ENCODE results near the gene DLG5.

Gene DLG5

GRCh38 chr10:77915319-77916105 lies 11.0 kb downstream of the DLG5 start:
- no peak for DNase-seq (ENCODE audit: low read depth in 2 of 2, low spot score in 1 of 2)

GRCh38 chr10:77913090-77913489 lies 13.5 kb downstream of the DLG5 start:
- DNase-seq (ENCODE audit: low read depth in 2 of 2, low spot score in 1 of 2) = no peak

- no peak for DNase-seq (ENCODE audit: low read depth in 2 of 2, low spot score in 1 of 2)
These were observed 14.0 kb downstream of the DLG5 start for GRCh38 chr10:77912576-77912975.

GRCh38 chr10:77911535-77912123 lies 14.9 kb downstream of the DLG5 start:
- no peak for DNase-seq (ENCODE audit: low read depth in 2 of 2, low spot score in 1 of 2)

GRCh38 chr10:77910524-77911145 lies 15.9 kb downstream of the DLG5 start:
- no peak for DNase-seq (ENCODE audit: low read depth in 2 of 2, low spot score in 1 of 2)

- no peak for DNase-seq (ENCODE audit: low read depth in 2 of 2, low spot score in 1 of 2)
These were observed 16.7 kb downstream of the DLG5 start for GRCh38 chr10:77909749-77910375.

GRCh38 chr10:77909021-77909748 lies 17.4 kb downstream of the DLG5 start:
- no peak for DNase-seq (ENCODE audit: low read depth in 2 of 2, low spot score in 1 of 2)

GRCh38 chr10:77907900-77908717 lies 18.4 kb downstream of the DLG5 start:
- no peak for DNase-seq (ENCODE audit: low read depth in 2 of 2, low spot score in 1 of 2)

GRCh38 chr10:77907462-77907861 lies 19.1 kb downstream of the DLG5 start:
- DNase-seq (ENCODE audit: low read depth in 2 of 2, low spot score in 1 of 2) = no peak

- no peak for DNase-seq (ENCODE audit: low read depth in 2 of 2, low spot score in 1 of 2)
These were observed 19.6 kb downstream of the DLG5 start for GRCh38 chr10:77906951-77907421.

- no peak for DNase-seq (ENCODE audit: low read depth in 2 of 2, low spot score in 1 of 2)
These were observed 20.8 kb downstream of the DLG5 start for GRCh38 chr10:77905781-77906180.

- no peak for DNase-seq (ENCODE audit: low read depth in 2 of 2, low spot score in 1 of 2)
These were observed 21.3 kb downstream of the DLG5 start for GRCh38 chr10:77905086-77905748.

- no peak for DNase-seq (ENCODE audit: low read depth in 2 of 2, low spot score in 1 of 2)
These were observed 22.3 kb downstream of the DLG5 start for GRCh38 chr10:77904100-77904840.

- DNase-seq (ENCODE audit: low read depth in 2 of 2, low spot score in 1 of 2) = no peak
These were observed 24.4 kb downstream of the DLG5 start for GRCh38 chr10:77902159-77902558.

- no peak for DNase-seq (ENCODE audit: low read depth in 2 of 2, low spot score in 1 of 2)
These were observed 24.8 kb downstream of the DLG5 start for GRCh38 chr10:77901743-77902142.

GRCh38 chr10:77899690-77900089 lies 26.9 kb downstream of the DLG5 start:
- DNase-seq (ENCODE audit: low read depth in 2 of 2, low spot score in 1 of 2) = no peak

- no peak for DNase-seq (ENCODE audit: low read depth in 2 of 2, low spot score in 1 of 2)
These were observed 27.5 kb downstream of the DLG5 start for GRCh38 chr10:77899080-77899477.

GRCh38 chr10:77898323-77899079 lies 28.1 kb downstream of the DLG5 start:
- DNase-seq (ENCODE audit: low read depth in 2 of 2, low spot score in 1 of 2) = no peak
